ENCODE data around the gene CPD. TPM values are rescaled to one million over a fixed set of nuclear protein-coding genes. Genes with fewer than 3 reads are reported as not detected.
A peak's percentile ranks its signal among the peaks of the same experiment; 100 is the strongest.
"Not testable (repeated sequence)": the region's sequence is repeated elsewhere in the genome, so short reads cannot be mapped to it uniquely, and the experiment has no call there.

The CPD gene
- total RNA-seq, 1 donor from 2014 or later: 68.9 TPM

- no peak for TF ChIP-seq CTCF (IDR thresholded peaks at IDR 0.05)
- intact Hi-C loops (cut with DNase I): loop anchor here (5.0 kb wide), 1 partner anchor 230 kb away; no protein-coding TSS in a partner anchor
- H3K36me3 ChIP-seq: no peaks in the 10 kb centered on the region
- H3K27ac ChIP-seq: no peak overlapping the region
- no peaks in the 10 kb centered on the region for H3K9me3 ChIP-seq
- no peak for DNase-seq
- no peaks in the 10 kb centered on the region for H3K27me3 ChIP-seq (ENCODE audit: low read depth)
- peaks cover 12% of the 10 kb centered on the region for H3K4me1 ChIP-seq
- ATAC-seq: peak in 1 of 2 donors; percentile 4
- H3K4me3 ChIP-seq: no peak overlapping the region
Measured at GRCh38 chr17:30337393-30337999, 41.2 kb upstream of the CPD start.

DNA sequence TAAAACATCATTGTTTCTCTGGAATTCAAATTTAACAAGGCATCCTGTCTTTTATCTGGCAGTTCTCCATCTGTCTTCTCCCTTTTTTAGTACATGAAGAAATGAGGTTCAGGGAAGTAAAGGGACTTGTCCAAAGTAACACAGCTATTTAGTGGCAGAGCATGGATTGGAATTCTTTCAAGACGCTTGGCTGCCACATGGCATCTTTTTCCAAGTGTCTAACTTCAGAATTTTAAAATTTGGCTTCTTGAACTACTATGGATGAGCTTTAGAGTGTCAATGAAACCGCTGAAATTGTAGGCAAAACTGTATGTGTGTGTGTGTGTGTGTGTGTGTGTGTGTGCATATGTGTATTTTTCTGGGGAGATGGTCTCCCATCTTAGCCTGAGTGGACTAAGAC lies 39.6 kb upstream of the CPD start:
- no peak for DNase-seq

GRCh38 chr17:30340801-30341356 lies 37.8 kb upstream of the CPD start:
- intact Hi-C loops (cut with DNase I): no loop called here
- H3K4me1 ChIP-seq: peaks cover 42% of the 10 kb centered on the region

More for the DNA sequence above, 39.6 kb upstream of the CPD start:
- TF ChIP-seq CTCF (IDR thresholded peaks at IDR 0.05): no peak
- no peak for ATAC-seq
- no peaks in the 10 kb centered on the region for H3K27me3 ChIP-seq (ENCODE audit: low read depth)
- intact Hi-C loops (cut with DNase I): loop anchor here (5.0 kb wide), 1 partner anchor 232 kb away; no protein-coding TSS in a partner anchor
- no peak overlapping the region for H3K4me3 ChIP-seq
- no peaks in the 10 kb centered on the region for H3K9me3 ChIP-seq
- H3K4me1 ChIP-seq: peaks cover 24% of the 10 kb centered on the region
- H3K27ac ChIP-seq: no peak overlapping the region
- H3K36me3 ChIP-seq: no peaks in the 10 kb centered on the region

GRCh38 chr17:30341703-30342249 lies 37.0 kb upstream of the CPD start:
- Histone ChIP-seq H3K9me3 (no peaks in the 10 kb centered on the region), H3K36me3 (no peaks in the 10 kb centered on the region), H3K27me3 (ENCODE audit: low read depth) (no peaks in the 10 kb centered on the region), H3K4me3 (no peak overlapping the region), H3K27ac (peak overlapping the region; percentile 77), H3K4me1 (peaks cover 51% of the 10 kb centered on the region)
- intact Hi-C loops (cut with DNase I): no loop called here
- DNase-seq: no peak
- no peak for ATAC-seq
- no peak for TF ChIP-seq CTCF (IDR thresholded peaks at IDR 0.05)

More at GRCh38 chr17:30340801-30341356, 37.8 kb upstream of the CPD start:
- no peak for TF ChIP-seq CTCF (IDR thresholded peaks at IDR 0.05)
- H3K27me3 ChIP-seq (ENCODE audit: low read depth): no peaks in the 10 kb centered on the region
- peak overlapping the region; percentile 77 for H3K27ac ChIP-seq
- no peak overlapping the region for H3K4me3 ChIP-seq
- no peaks in the 10 kb centered on the region for H3K9me3 ChIP-seq
- no peak for DNase-seq
- H3K36me3 ChIP-seq: no peaks in the 10 kb centered on the region
- no peak for ATAC-seq

DNA sequence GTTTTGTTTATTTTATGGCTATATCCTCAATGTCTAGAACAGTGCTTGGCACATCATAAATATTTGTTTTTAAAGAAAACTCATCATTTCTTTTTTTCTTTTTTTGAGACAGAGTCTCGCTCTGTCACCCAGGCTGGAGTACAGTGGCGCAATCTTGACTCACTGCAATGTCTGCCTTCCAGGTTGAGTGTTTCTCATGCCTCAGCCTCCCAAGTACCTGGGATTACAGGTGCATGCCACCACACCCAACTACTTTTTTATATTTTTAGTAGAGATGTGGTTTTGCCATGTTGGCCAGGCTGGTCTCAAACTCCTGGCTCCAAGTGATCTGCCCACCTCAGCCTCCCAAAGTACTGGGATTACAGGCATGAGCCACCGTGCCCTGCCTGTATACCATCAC lies 35.5 kb upstream of the CPD start:
- H3K27me3 ChIP-seq (ENCODE audit: low read depth); H3K4me3 ChIP-seq; H3K36me3 ChIP-seq; ATAC-seq; intact Hi-C loops (cut with DNase I); H3K9me3 ChIP-seq; DNase-seq; H3K27ac ChIP-seq: not testable (repeated sequence)
- peaks cover 52% of the 10 kb centered on the region for H3K4me1 ChIP-seq

DNA sequence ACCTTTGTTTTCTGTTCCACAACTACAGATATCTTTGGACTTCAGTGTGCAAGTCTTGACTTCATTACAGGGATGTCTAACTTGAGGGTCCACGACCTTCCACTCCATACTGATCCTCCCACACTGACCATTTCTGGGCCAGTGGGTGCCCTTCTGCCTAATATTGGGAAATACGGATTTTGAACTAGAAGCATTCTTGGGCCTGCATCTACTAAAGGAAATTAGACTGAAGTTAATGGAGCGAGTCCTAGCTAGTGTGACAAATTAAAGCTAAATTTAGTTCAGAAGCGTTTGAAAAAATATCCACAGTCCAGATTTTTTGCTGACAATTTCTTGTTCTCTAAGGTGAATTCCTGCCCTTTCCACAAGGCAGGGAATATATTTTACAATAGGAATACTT lies 34.9 kb upstream of the CPD start:
- Histone ChIP-seq H3K36me3 (no peaks in the 10 kb centered on the region), H3K4me3 (no peak overlapping the region), H3K9me3 (no peaks in the 10 kb centered on the region), H3K27me3 (ENCODE audit: low read depth) (no peaks in the 10 kb centered on the region), H3K4me1 (peaks cover 52% of the 10 kb centered on the region), H3K27ac (peak overlapping the region; percentile 66)
- DNase-seq (no peak), ATAC-seq (no peak)
- TF ChIP-seq CTCF (IDR thresholded peaks at IDR 0.05): no peak
- intact Hi-C loops (cut with DNase I): no loop called here
